NT2/D1 (cell line): Measurements from ENCODE around the gene GNB3.

Source experiments
- SUZ12 ChIP-seq: IDR thresholded peaks from 2 replicates; pipeline ENCODE4 v1.6.1; 2011; ENCODE audit not compliant: insufficient read length, insufficient read depth; ENCODE audit errors: extremely low read depth
- YY1 ChIP-seq: IDR thresholded peaks from 2 replicates; pipeline ENCODE4 v1.6.1; 2011; ENCODE audit not compliant: insufficient read length, insufficient read depth
- ZNF274 ChIP-seq: IDR thresholded peaks from 2 replicates; pipeline ENCODE4 v1.6.1; 2011; ENCODE audit warnings: mild to moderate bottlenecking, low read depth, low read length

GRCh38 chr12:6822426-6823135 is 18.1 kb upstream of the GNB3 start:
- TF ChIP-seq YY1 (no peak), ZNF274 (no peak), SUZ12 (no peak)
